Measurements from ENCODE around the gene NADK.

DNA sequence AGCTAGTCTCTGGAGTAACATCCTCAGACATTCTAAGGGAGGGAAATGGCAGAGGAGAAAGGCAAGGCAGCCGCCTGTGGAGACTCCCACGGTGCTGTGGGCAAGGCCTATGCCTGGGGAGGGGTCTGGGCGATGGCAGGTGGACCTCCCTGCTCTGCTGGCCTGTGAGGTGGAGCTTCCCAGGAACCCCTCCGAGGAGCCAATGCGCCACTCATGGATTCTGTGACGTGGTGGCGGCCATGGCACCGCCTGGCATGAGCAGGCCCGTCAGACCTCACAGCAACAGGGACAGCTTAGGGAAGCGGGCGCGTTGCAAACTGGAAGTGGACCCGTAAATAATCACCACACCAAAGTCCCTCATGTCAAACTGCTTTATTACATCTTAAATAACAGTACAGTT lies 6.7 kb upstream of the NADK start:
- no peak for TF ChIP-seq CTCF (IDR thresholded peaks at IDR 0.05)
- no peak for TF ChIP-seq POLR2A (IDR thresholded peaks at IDR 0.05)
- TF ChIP-seq POLR2AphosphoS5 (IDR thresholded peaks at IDR 0.05), result no peak

Measured in prostate gland (tissue), 2 donors.